Coronary artery (tissue), 2 donors: ENCODE data around the gene EDEM1.

Experiments used
- DNase-seq: peaks from one replicate; pipeline ENCODE4 v3.0.0-alpha.2; 2017; ENCODE audit warnings: low spot score
- H3K27ac ChIP-seq, 2 donors: fragments of 200-600 bp; sonication (generic); one replicate each; pipeline ENCODE4 v1.5.1; 2016 to 2019
- H3K4me3 ChIP-seq: fragments of 200-600 bp; sonication (generic); 2 replicates; pipeline ENCODE4 v1.5.1; 2016; ENCODE audit warnings: mild to moderate bottlenecking, moderate library complexity
- TF ChIP-seq, protein P1 (sequence below): fragments of 200-600 bp; sonication (generic); IDR thresholded peaks from one replicate; pipeline ENCODE4 v1.5.1; 2019; ENCODE audit warnings: antibody characterized with exemption

Gene EDEM1

DNA sequence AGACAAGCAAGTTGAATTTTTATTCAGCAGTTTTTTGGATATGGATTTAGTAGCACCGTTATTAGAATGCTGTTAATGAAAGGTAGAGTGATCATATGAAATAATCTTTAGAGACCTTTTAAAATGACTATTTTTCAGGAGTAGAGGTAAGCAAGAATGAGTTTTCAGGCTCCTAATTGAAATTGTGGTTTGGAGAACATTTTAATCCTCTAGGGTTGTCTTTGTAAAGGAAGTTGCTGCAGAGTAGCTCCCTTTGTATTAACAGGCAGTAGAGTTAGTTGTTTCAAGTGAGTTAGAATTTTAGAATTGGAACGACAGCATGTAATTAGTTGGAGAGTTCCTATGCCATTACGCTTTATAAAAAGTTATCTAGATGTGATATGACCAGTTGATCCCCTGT is 27.2 kb upstream of the EDEM1 start:
- DNase-seq: no peak
- no peak overlapping the region for H3K27ac ChIP-seq

DNA sequence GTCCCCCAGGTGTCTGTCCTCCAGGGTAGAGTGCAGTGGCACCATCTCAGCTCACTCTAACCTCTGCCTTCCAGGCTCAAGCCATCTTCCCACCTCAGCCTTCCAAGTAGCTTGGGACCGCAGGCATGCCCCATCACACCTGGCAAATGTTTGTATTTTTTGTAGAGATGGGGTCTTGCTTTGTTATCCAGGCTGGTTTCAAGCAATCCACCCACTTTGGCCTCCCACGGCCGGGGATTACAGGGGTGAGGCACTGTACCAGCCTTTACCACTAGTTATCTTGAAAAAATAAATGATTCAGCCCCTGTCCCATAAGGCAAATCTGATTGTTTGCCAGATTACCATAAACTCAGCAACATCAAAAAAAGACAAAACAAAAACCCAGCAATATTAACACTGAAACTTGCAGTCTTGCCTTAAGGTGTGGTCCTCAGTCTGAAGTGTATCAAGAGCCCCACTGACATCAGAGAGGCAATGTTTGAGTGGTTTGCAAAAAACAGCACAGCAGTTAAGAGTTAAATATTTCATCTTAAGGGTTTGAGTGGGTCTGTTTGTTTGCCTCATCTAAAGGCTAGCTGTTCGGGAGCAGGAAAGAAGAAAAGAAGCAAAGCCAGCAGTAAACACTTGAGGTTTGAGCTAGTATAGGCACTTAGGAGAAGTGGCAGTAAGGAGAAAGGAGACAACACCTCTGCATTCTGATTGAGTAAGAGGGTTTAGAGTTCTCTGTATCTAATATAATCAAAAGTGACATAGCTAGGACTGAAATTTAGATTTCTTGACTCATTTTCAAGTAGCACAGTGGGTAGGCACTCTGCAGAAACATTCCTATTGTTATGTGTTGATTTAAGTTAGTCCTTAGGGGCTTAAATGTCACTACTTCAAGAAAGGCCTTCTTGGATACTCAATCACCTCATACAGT is 26.3 kb upstream of the EDEM1 start:
- Histone ChIP-seq H3K27ac (no peak overlapping the region), H3K4me3 (no peak overlapping the region)
- TF ChIP-seq, protein P1, sequence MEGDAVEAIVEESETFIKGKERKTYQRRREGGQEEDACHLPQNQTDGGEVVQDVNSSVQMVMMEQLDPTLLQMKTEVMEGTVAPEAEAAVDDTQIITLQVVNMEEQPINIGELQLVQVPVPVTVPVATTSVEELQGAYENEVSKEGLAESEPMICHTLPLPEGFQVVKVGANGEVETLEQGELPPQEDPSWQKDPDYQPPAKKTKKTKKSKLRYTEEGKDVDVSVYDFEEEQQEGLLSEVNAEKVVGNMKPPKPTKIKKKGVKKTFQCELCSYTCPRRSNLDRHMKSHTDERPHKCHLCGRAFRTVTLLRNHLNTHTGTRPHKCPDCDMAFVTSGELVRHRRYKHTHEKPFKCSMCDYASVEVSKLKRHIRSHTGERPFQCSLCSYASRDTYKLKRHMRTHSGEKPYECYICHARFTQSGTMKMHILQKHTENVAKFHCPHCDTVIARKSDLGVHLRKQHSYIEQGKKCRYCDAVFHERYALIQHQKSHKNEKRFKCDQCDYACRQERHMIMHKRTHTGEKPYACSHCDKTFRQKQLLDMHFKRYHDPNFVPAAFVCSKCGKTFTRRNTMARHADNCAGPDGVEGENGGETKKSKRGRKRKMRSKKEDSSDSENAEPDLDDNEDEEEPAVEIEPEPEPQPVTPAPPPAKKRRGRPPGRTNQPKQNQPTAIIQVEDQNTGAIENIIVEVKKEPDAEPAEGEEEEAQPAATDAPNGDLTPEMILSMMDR: no peak
- no peak for DNase-seq

More for the DNA sequence above, 27.2 kb upstream of the EDEM1 start:
- TF ChIP-seq, protein P1: no peak
- no peak overlapping the region for H3K4me3 ChIP-seq

DNA sequence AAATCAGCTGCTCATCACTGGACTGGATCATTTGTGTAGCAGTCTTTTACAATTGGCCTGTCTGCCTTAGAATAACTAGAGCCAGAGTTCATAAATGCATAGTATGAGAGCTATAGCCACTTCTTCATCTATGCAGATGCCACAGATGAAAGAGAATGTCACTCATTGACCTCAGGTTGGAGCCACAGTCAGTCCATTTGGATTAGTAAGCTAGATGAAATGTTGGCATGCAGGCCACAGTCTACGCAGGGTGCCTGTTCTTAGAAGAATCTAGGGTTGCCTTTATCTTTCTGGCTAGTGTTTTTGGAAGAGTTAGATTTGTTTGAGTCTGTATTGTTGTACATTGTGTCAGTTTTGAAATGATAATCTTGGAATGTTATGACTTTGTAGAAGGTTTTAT is 25.4 kb upstream of the EDEM1 start:
- Histone ChIP-seq H3K4me3 (no peak overlapping the region), H3K27ac (no peak overlapping the region)
- DNase-seq: no peak
- TF ChIP-seq, protein P1: no peak

DNA sequence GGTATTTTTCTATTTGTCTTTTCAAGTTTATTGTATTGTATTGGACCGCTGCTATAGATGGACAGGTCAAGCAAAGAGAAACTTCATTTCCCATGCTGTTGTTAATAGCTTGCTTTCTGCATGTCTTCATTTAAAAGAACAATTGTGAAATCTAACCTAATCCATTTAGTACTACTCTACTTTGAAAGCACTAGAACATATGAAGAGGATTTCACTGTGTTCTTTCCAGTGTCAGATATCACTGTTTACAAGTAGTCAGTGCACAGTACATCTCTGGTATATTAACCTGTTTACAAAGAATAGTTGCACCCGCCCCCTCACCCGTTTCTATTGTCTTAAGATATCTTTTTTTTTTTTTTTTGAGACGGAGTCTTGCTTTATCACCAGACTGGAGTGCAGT is 21.8 kb upstream of the EDEM1 start:
- no peak overlapping the region for H3K4me3 ChIP-seq
- no peak for DNase-seq
- no peak overlapping the region for H3K27ac ChIP-seq
- TF ChIP-seq, protein P1: no peak

DNA sequence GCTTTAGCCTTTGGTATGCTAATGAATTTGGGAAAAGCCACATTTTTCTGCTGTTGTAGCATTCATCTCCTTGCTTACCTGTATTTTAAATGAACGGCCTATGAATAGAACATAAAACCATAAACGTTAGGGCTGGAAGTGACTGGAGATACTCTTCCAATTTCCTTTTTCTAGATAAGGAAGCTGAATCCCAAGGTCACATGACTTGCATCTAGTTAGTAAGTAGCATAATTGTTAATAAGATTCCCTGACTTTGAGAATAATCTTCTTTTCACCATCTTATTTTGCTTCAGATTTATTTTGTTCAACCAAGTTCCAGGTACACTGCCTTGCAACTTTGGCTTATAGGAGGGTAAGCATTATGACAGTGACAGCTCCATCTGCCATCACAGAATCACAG is 20.7 kb upstream of the EDEM1 start:
- TF ChIP-seq, protein P1: no peak
- no peak for DNase-seq
- H3K27ac ChIP-seq: no peak overlapping the region

DNA sequence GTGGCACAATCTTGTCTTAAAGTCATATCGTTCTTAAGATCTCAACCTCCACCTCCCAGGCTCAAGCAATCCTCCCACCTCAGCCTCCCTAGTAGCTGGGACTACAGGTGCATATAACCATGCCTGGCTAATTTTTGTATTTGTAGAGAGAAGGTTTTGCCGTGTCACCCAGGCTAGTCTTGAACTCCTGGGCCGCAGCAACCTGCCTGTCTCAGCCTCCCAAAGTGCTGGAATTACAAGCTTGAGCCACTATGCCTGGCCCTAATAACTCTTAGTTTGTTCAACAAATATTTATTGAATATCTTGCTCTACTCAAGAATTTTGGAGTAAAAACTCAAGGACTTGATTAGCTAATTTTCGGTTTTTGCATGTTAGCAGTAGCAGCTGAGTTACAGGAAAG is 19.4 kb upstream of the EDEM1 start:
- DNase-seq: no peak
- no peak overlapping the region for H3K27ac ChIP-seq
- TF ChIP-seq, protein P1: no peak
- no peak overlapping the region for H3K4me3 ChIP-seq

More for the DNA sequence above, 20.7 kb upstream of the EDEM1 start:
- H3K4me3 ChIP-seq: no peak overlapping the region

DNA sequence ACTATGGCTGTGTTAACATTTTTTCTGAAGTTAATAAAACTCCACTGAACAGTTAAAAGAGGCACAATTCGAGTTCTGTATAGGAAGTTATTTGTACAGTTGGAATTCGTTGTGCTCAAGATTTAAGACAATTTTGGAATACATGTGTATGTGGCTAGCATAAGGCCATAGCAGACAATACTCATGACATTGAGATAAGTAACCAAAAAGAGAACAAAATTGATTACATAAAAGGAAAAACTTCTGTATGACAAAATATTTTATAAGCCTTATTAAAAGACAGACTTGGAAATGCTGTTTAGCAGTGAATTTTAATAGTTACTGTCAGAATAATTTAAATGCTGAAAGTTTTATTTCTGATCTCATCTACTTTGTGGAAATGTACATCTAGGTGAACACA is 17.7 kb upstream of the EDEM1 start:
- H3K4me3 ChIP-seq: no peak overlapping the region
- TF ChIP-seq, protein P1: no peak
- no peak overlapping the region for H3K27ac ChIP-seq
- DNase-seq: no peak
